Measurements from ENCODE around the gene BRAT1. TPM values are rescaled to one million over a fixed set of nuclear protein-coding genes. Genes with fewer than 3 reads are reported as not detected.

BRAT1 gene
- total and polyA plus RNA-seq, 2 experiments from 2014 or later, result 32.5 to 76.8 TPM

GRCh38 chr7:2575046-2575732 lies 19.9 kb upstream of the BRAT1 start (continued):
- TF ChIP-seq ZNF462 (CRISPR knock-in tag; IDR thresholded peaks at IDR 0.05), result no peak
- TF ChIP-seq ZNF114 (CRISPR knock-in tag; IDR thresholded peaks at IDR 0.05), result no peak
- no peak for TF ChIP-seq NANOG (IDR thresholded peaks at IDR 0.05; ENCODE audit: borderline replicate concordance)
- TF ChIP-seq POLR2AphosphoS5 (IDR thresholded peaks at IDR 0.05; ENCODE audit: low read depth), result no peak
- no peak for TF ChIP-seq STAT1 (IDR thresholded peaks at IDR 0.05; ENCODE audit: unreplicated experiment)

DNA sequence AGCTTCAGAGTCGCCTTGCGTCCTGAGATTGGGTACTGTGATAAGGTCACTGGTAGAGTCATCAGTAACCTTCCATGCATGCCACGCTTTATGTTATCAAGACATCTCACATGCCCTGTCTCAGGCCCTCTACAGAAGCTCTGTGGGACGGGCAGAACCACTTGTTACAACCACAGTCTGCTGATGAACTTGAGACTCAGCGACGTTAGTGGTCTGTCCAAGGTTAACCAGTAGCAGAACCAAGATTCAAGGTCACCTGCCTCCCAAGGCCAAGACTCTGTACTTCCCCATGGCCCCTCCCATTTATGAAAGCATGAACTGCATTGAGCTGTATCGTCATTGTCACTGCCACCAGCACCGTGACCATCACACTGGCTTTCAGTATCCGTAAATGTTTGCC lies 18.4 kb upstream of the BRAT1 start:
- H3F3A ChIP-seq (replicated peaks; ENCODE audit: low read depth), result 0 out of 2 replicates have a peak, but pooled peaks cover 3% of the 10 kb centered on the region
- H3K27me3 Mint-ChIP-seq (ENCODE audit: insufficient read depth, low read depth, poor library complexity), result peaks cover 11% of the 10 kb centered on the region
- TF ChIP-seq ZNF331 (CRISPR knock-in tag; IDR thresholded peaks at IDR 0.05; ENCODE audit: low read depth) (no peak), EZH2 (IDR thresholded peaks at IDR 0.05; ENCODE audit: low read depth, unreplicated experiment) (no peak), NANOG (IDR thresholded peaks at IDR 0.05; ENCODE audit: borderline replicate concordance) (no peak)
- TF ChIP-seq, protein P1, sequence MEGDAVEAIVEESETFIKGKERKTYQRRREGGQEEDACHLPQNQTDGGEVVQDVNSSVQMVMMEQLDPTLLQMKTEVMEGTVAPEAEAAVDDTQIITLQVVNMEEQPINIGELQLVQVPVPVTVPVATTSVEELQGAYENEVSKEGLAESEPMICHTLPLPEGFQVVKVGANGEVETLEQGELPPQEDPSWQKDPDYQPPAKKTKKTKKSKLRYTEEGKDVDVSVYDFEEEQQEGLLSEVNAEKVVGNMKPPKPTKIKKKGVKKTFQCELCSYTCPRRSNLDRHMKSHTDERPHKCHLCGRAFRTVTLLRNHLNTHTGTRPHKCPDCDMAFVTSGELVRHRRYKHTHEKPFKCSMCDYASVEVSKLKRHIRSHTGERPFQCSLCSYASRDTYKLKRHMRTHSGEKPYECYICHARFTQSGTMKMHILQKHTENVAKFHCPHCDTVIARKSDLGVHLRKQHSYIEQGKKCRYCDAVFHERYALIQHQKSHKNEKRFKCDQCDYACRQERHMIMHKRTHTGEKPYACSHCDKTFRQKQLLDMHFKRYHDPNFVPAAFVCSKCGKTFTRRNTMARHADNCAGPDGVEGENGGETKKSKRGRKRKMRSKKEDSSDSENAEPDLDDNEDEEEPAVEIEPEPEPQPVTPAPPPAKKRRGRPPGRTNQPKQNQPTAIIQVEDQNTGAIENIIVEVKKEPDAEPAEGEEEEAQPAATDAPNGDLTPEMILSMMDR (conservative IDR thresholded peaks at IDR 0.05; ENCODE audit: low read depth in 2 of 2), result no peak

More for the DNA sequence above, 18.4 kb upstream of the BRAT1 start:
- ATAC-seq, result no peak
- no peak overlapping the region for H3K4me3 Mint-ChIP-seq
- H3K4me1 Mint-ChIP-seq, result no peaks in the 10 kb centered on the region
- Histone ChIP-seq H3K79me2 (replicated peaks; ENCODE audit: insufficient read depth) (no peaks in the 10 kb centered on the region), H3K9me2 (ENCODE audit: insufficient read depth) (no peaks in the 10 kb centered on the region), H3K4me1 (ENCODE audit: insufficient read depth) (no peaks in the 10 kb centered on the region), H3K4me2 (no peak overlapping the region), H3K36me3 (ENCODE audit: insufficient read depth) (no peaks in the 10 kb centered on the region), H3K4me3 (no peak overlapping the region), H2AFZ (no peak overlapping the region), H3K27me3 (ENCODE audit: insufficient read depth) (no peaks in the 10 kb centered on the region), H3K27ac (ENCODE audit: low read depth) (no peak overlapping the region), H4K20me1 (replicated peaks; ENCODE audit: insufficient read depth) (no peaks in the 10 kb centered on the region)
- no peak for DNase-seq (ENCODE audit: low spot score)
- H3K27ac Mint-ChIP-seq, result no peak overlapping the region
- H3K9me3 Mint-ChIP-seq, result no peaks in the 10 kb centered on the region
- no peaks in the 10 kb centered on the region; the same call in 2 of the 3 replicates for H3K36me3 Mint-ChIP-seq (ENCODE audit: low read depth)
